ENCODE results near the gene EN1.

The EN1 gene

DNA sequence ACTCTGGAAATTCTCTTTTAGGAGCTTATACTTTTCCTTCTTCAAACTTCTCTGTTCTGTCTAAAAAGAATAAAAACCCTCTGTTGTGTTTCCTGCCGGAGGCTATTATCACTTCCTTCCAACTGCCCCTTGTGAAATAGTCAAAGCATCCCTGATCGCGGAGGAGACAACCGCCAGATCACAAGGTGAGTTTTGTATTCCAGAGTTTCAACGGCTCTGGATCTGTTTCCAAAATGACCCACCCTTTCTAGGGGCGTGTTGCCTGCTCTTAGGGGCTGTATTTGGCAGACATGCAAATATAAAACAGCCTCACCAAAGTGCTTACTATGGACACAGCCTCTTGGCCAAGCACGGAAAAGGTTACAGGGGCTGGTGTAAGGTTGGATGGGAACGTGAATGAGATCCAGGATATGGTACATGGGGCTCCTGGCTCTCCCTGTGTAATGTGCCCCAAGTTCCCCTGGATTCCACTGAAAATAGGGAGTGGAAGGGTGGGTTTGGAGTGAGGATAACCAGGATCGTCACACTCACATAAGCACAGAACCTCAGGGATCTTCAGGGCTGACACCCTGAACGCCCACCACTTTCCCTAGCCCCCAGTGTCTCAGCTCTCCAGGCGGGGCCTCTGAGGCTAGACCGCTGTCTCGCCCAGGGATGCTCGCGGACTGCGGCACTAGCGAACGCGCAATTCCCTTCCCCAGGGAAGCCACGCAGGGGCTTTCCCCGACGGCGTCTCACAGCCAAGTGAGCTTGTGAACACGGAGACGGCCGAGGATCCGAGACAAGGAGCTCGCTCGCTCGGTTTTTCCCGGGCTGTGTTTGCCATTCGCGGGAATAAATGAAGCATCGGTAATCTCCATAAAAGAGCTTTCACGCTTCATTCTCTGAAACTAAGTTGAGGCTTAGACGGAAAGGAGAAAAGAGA is 14.4 kb downstream of the EN1 start:
- Mint-ChIP-seq H3K4me3 (no peak overlapping the region), H3K4me1 (ENCODE audit: low read depth) (peaks cover 12% of the 10 kb centered on the region), H3K36me3 (ENCODE audit: low read depth) (no peaks in the 10 kb centered on the region), H3K27ac (no peak overlapping the region), H3K9me3 (no peaks in the 10 kb centered on the region), H3K27me3 (peaks cover 91% of the 10 kb centered on the region)
- intact Hi-C loops (cut with micrococcal nuclease): no loop called here

DNA sequence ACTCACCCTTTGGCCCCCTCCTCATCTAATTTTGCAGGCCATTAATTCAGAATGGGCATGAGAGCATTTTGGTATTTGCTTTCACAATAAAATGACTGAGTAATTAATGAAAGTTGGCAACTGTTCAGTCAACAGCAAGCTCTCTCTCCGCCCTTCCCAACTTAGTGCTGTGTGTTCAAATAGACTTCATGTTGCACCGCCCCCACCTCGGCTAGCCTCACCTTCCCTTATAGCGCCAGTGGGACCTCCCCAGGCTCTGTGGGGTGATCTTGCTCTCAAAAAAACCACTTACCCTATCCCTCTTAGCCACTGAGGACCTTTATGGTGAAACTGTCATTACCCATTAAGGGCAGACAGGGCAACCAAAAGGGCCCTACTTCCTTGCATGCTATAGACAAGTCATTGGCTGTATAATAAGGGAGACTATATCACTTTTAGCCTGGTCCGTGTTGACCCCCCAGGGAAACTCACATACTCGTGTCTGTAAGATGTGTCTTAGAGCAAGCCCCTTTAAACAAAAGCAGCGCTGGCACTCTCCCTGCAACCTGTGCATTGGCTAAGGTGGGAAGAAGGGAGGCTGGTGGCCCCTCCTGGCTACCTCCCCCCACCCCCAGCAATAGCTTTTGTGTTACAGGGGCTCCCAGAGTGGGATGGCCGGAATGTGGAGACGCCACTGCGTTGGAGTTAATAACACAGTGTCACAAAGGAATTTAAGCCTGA is 15.2 kb downstream of the EN1 start:
- Mint-ChIP-seq H3K4me3 (no peak overlapping the region), H3K27me3 (peaks cover 83% of the 10 kb centered on the region), H3K27ac (no peak overlapping the region), H3K4me1 (ENCODE audit: low read depth) (peaks cover 12% of the 10 kb centered on the region), H3K36me3 (ENCODE audit: low read depth) (no peaks in the 10 kb centered on the region), H3K9me3 (no peaks in the 10 kb centered on the region)
- intact Hi-C loops (cut with micrococcal nuclease): no loop called here

DNA sequence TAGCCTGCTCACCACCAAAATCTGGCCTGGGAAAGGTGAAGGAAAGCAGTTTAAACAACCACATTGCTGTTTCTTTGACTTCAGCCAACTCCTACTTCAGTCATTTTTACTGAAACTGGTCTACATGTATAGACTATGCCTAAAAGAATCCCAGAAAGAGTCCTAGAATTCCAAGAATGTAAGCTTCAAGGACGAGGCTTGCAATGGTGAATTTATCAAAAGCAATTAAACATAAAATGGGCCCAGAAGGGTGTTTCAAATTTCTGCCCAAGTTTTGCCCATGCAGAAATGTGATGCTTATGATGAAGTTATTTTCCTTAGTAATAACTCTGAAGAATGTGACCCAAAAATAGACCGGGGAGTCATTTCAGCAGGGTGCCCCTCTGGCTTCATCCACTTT is 16.6 kb downstream of the EN1 start:
- peaks cover 8% of the 10 kb centered on the region for H3K4me1 Mint-ChIP-seq (ENCODE audit: low read depth)
- intact Hi-C loops (cut with micrococcal nuclease): no loop called here
- H3K4me3 Mint-ChIP-seq: no peak overlapping the region
- H3K27me3 Mint-ChIP-seq: peaks cover 77% of the 10 kb centered on the region
- no peak overlapping the region for H3K27ac Mint-ChIP-seq
- no peaks in the 10 kb centered on the region for H3K9me3 Mint-ChIP-seq
- no peaks in the 10 kb centered on the region for H3K36me3 Mint-ChIP-seq (ENCODE audit: low read depth)

DNA sequence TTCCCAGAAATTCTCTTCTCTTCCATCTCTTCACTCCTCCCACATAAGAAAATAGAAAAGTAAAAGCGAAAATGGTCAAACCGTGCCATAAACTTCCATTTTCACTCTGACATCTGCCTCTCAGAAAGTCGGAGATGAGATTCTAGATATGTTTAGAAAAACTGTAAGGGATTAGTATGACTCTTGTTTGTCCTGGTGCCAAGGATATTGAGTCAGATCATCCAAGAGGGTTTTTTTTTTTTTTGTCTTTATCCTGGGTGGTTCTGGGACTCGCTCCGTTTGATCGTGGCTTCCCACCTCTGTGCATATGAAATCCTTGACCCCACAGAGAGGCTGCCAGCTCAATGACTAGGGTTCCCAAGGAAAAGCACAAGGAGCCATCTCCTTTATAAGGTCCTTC is 17.3 kb downstream of the EN1 start:
- intact Hi-C loops (cut with micrococcal nuclease): no loop called here
- H3K4me1 Mint-ChIP-seq (ENCODE audit: low read depth): peaks cover under 1% of the 10 kb centered on the region
- H3K36me3 Mint-ChIP-seq (ENCODE audit: low read depth): no peaks in the 10 kb centered on the region
- no peaks in the 10 kb centered on the region for H3K9me3 Mint-ChIP-seq
- no peak overlapping the region for H3K27ac Mint-ChIP-seq
- H3K27me3 Mint-ChIP-seq: peaks cover 76% of the 10 kb centered on the region
- no peak overlapping the region for H3K4me3 Mint-ChIP-seq

DNA sequence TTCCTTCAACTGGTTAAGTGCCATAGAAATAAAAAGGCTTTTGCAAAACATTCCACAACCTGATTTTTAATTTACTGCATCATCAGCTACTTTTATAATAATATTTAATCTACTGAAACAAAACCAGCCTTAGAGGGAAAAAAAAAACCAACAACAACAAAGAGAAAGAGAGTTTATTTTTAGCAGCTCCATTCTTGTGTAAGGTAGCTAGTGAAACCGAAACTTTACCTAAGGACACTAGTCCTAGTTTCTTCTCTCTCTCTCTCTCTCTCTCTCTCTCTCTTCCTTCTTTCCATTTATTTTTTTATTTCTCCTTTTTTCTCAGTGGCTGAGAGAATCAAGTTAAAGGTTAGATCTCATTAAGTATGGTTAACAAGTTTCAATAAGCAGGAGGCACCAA is 21.4 kb downstream of the EN1 start:
- no peak overlapping the region for H3K27ac Mint-ChIP-seq
- H3K9me3 Mint-ChIP-seq: no peaks in the 10 kb centered on the region
- no peak overlapping the region for H3K4me3 Mint-ChIP-seq
- intact Hi-C loops (cut with micrococcal nuclease): no loop called here
- no peaks in the 10 kb centered on the region for H3K4me1 Mint-ChIP-seq (ENCODE audit: low read depth)
- no peaks in the 10 kb centered on the region for H3K36me3 Mint-ChIP-seq (ENCODE audit: low read depth)
- H3K27me3 Mint-ChIP-seq: peaks cover 62% of the 10 kb centered on the region

DNA sequence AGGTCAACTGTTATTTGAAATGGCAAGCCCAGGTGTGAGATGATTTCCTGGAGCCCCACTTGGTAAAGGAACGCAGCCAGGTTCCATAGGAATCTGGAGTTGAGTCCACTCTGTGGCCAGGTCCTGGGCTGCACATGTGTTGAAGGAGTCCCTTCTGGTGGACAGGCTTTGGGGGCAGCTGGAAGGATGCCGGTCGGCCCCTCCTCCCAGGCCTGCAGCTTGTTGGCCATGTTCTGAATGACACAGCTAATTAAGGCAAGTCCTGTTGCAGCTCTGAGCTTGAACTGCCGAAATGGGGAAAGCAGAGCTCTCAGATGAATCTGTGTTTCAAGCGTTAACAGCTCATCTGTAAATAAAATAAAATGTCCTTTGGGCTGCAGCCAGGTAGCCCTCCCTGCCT is 23.8 kb downstream of the EN1 start:
- Mint-ChIP-seq H3K27ac (no peak overlapping the region), H3K27me3 (peaks cover 57% of the 10 kb centered on the region), H3K9me3 (no peaks in the 10 kb centered on the region), H3K4me3 (no peak overlapping the region), H3K4me1 (ENCODE audit: low read depth) (no peaks in the 10 kb centered on the region), H3K36me3 (ENCODE audit: low read depth) (no peaks in the 10 kb centered on the region)
- intact Hi-C loops (cut with micrococcal nuclease): no loop called here

- H3K9me3 Mint-ChIP-seq: no peaks in the 10 kb centered on the region
- H3K27me3 Mint-ChIP-seq: peaks cover 61% of the 10 kb centered on the region
- H3K4me3 Mint-ChIP-seq: no peak overlapping the region
- no peaks in the 10 kb centered on the region for H3K36me3 Mint-ChIP-seq (ENCODE audit: low read depth)
- H3K4me1 Mint-ChIP-seq (ENCODE audit: low read depth): no peaks in the 10 kb centered on the region
- H3K27ac Mint-ChIP-seq: no peak overlapping the region
- intact Hi-C loops (cut with micrococcal nuclease): no loop called here
Observed at GRCh38 chr2:118822572-118822971, 24.9 kb downstream of the EN1 start.

DNA sequence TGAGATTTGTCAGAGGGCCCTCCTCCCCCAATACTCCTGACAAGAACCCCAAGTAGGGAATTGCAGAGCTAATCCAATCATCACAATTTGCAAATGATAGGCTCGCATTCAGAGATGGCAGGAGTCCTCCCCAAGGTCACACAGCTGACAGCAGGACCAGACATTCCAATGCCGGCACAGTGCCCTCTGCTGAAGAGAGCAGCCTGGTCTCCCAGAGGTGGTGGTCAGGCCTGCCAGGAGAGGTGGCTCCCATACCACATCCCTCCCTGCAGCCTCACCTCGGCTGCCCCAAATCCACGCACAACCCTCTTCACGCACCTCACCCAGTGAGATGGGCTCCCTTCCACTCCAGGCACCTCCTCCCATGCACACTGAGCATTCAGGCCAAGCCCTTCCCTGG is 25.4 kb downstream of the EN1 start:
- H3K27ac Mint-ChIP-seq: no peak overlapping the region
- H3K9me3 Mint-ChIP-seq: no peaks in the 10 kb centered on the region
- intact Hi-C loops (cut with micrococcal nuclease): no loop called here
- H3K4me3 Mint-ChIP-seq: no peak overlapping the region
- H3K27me3 Mint-ChIP-seq: peaks cover 63% of the 10 kb centered on the region
- H3K4me1 Mint-ChIP-seq (ENCODE audit: low read depth): no peaks in the 10 kb centered on the region
- no peaks in the 10 kb centered on the region for H3K36me3 Mint-ChIP-seq (ENCODE audit: low read depth)

DNA sequence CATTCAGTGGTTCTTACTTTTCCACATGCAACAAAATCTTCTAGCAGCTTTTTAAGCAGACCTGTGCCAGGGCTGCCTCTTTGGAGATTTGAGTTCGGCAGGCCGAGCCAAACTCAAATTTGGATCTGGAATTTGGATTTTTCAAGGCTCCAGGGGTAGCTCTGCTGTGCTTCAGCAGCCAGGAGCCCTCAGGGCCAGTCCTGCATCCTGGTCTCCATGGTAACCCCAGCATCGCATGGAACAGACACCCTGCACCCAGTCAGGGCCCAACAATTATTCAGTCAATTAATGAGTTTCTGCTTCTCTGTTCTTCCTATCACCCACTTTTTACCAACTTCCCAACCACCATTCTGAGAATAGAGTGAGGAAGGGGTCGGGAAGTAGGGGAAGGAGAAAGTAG is 30.0 kb downstream of the EN1 start:
- H3K4me1 Mint-ChIP-seq (ENCODE audit: low read depth): no peaks in the 10 kb centered on the region
- no peak overlapping the region for H3K4me3 Mint-ChIP-seq
- intact Hi-C loops (cut with micrococcal nuclease): no loop called here
- no peak overlapping the region for H3K27ac Mint-ChIP-seq
- no peaks in the 10 kb centered on the region for H3K36me3 Mint-ChIP-seq (ENCODE audit: low read depth)
- peaks cover 53% of the 10 kb centered on the region for H3K27me3 Mint-ChIP-seq
- no peaks in the 10 kb centered on the region for H3K9me3 Mint-ChIP-seq

- Mint-ChIP-seq H3K36me3 (ENCODE audit: low read depth) (no peaks in the 10 kb centered on the region), H3K9me3 (no peaks in the 10 kb centered on the region), H3K4me3 (no peak overlapping the region), H3K27me3 (peaks cover 54% of the 10 kb centered on the region), H3K27ac (no peak overlapping the region), H3K4me1 (ENCODE audit: low read depth) (no peaks in the 10 kb centered on the region)
- intact Hi-C loops (cut with micrococcal nuclease): no loop called here
Observed at GRCh38 chr2:118816669-118817068, 30.8 kb downstream of the EN1 start.

DNA sequence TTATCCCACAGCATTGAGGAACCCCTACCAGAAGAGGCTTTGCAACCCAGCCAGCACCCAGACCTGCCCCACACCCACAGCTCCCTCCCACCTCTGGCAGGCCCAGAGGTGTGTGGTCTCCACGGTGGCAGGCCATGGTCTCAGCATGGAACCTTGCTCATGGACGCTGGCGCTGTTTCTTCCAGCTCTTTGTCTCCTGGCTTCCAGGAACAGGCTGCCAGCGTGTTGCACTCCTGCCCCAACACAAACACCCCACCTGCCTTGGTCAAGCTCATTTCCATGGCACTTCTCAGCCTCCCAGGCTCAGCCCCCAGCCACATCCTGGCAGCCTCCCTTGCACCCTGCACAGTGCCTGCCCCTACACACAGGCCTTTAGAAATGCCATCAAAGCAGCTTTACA is 31.7 kb downstream of the EN1 start:
- Mint-ChIP-seq H3K4me3 (no peak overlapping the region), H3K4me1 (ENCODE audit: low read depth) (no peaks in the 10 kb centered on the region), H3K9me3 (no peaks in the 10 kb centered on the region), H3K36me3 (ENCODE audit: low read depth) (no peaks in the 10 kb centered on the region), H3K27ac (no peak overlapping the region), H3K27me3 (peaks cover 53% of the 10 kb centered on the region)
- intact Hi-C loops (cut with micrococcal nuclease): no loop called here

- Mint-ChIP-seq H3K36me3 (ENCODE audit: low read depth) (no peaks in the 10 kb centered on the region), H3K27ac (no peak overlapping the region), H3K4me3 (no peak overlapping the region), H3K27me3 (peaks cover 52% of the 10 kb centered on the region), H3K9me3 (no peaks in the 10 kb centered on the region), H3K4me1 (ENCODE audit: low read depth) (no peaks in the 10 kb centered on the region)
- intact Hi-C loops (cut with micrococcal nuclease): no loop called here
Observed at GRCh38 chr2:118815314-118815713, 32.1 kb downstream of the EN1 start.

GRCh38 chr2:118814368-118814767 is 33.1 kb downstream of the EN1 start:
- H3K4me3 Mint-ChIP-seq: no peak overlapping the region
- H3K27ac Mint-ChIP-seq: no peak overlapping the region
- H3K27me3 Mint-ChIP-seq: peaks cover 53% of the 10 kb centered on the region
- H3K9me3 Mint-ChIP-seq: no peaks in the 10 kb centered on the region
- no peaks in the 10 kb centered on the region for H3K4me1 Mint-ChIP-seq (ENCODE audit: low read depth)
- intact Hi-C loops (cut with micrococcal nuclease): no loop called here
- no peaks in the 10 kb centered on the region for H3K36me3 Mint-ChIP-seq (ENCODE audit: low read depth)

- Mint-ChIP-seq H3K36me3 (ENCODE audit: low read depth) (no peaks in the 10 kb centered on the region), H3K4me1 (ENCODE audit: low read depth) (no peaks in the 10 kb centered on the region), H3K27ac (no peak overlapping the region), H3K4me3 (no peak overlapping the region), H3K9me3 (no peaks in the 10 kb centered on the region), H3K27me3 (peaks cover 56% of the 10 kb centered on the region)
- intact Hi-C loops (cut with micrococcal nuclease): no loop called here
Observed at GRCh38 chr2:118813601-118814339, 33.7 kb downstream of the EN1 start.
